ENCODE measurements around the gene DUSP16.

DUSP16 gene

DNA sequence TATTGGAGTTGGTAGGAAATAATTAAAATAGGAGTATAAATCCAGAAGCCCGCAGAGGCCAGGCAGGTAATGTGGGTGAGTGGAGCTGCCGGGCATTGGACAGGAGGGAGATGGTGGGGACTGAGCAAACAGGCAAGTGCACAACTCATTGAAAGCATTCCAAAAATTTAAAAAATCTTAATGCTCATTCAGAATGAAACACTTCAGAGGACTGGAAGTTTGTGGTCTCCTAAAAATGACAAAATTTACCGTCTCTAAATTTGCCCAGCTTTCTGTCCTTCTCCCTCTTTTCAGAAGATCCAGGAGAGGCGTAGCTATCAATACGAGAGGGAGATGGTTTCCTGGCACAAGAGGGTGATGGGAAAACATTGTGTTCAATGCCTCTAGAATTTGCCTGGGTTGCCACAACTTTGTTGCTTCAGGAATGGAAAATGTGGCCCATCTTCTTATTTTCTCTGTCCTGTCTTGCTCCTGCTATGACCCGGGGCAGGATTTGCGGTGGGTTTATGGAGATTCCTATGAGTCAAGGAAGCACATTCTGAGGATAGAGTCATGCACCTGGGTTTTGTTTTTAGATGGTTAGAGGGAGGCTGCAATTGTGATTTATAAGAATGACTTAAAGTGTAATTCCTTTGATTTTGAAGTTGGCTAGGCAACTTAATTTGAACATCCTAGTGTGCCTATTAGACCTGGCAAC is 133.6 kb downstream of the DUSP16 start:
- no peak for DNase-seq

- DNase-seq = no peak
Measured at GRCh38 chr12:12428047-12428446, 134.6 kb downstream of the DUSP16 start.

- no peak for DNase-seq
Measured at GRCh38 chr12:12427568-12427967, 135.1 kb downstream of the DUSP16 start.

- no peak for DNase-seq
Measured at GRCh38 chr12:12425616-12426015, 137.0 kb downstream of the DUSP16 start.

GRCh38 chr12:12425001-12425400 is 137.7 kb downstream of the DUSP16 start:
- no peak for DNase-seq
